Left lobe of liver (tissue), 2 donors: ENCODE results near the gene CILP2. TPM values are rescaled to one million over a fixed set of nuclear protein-coding genes. Genes with fewer than 3 reads are reported as not detected.

Experiments
- ATAC-seq: fragments of 200-7000 bp; cut with Tn5 transposase; one replicate; pipeline ENCODE4 v1.9.1; 2020; ENCODE audit warnings: mild to moderate bottlenecking, moderate library complexity
- DNase-seq: peaks from one replicate; pipeline ENCODE4 v3.0.0-alpha.2; 2020; ENCODE audit warnings: low spot score
- total RNA-seq: library from RNA; stranded (reverse); gene quantifications from one replicate; pipeline ENCODE4 v1.2.1, GENCODE V29; 2021
- donor health status: DM: no; HTN: no; CAD: no; lungs with moderate emphysema.
- donor health status: DM: no; HTN: yes; CAD: no.

Gene CILP2
- total RNA-seq, 1 donor from 2014 or later: 0.10 TPM

- no peak for ATAC-seq
- no peak for DNase-seq
Observed at GRCh38 chr19:19595171-19595701, 57.2 kb downstream of the CILP2 start.

Other genes with a start within 250 kb of the CILP2 start
- 28.6 TPM for gene SUGP1, start 217.8 kb upstream of the CILP2 start, total RNA-seq
- 24.7 TPM for gene MAU2, start 217.4 kb upstream of the CILP2 start, total RNA-seq
- 36.1 TPM for gene GATAD2A, start 132.6 kb upstream of the CILP2 start, total RNA-seq
- 1.8 TPM for gene TSSK6, start 22.7 kb upstream of the CILP2 start, total RNA-seq
- 200 TPM for gene NDUFA13, start 22.0 kb upstream of the CILP2 start, total RNA-seq
- gene YJEFN3, start 9.4 kb upstream of the CILP2 start, total RNA-seq: 5.9 TPM
- gene PBX4, start 80.4 kb downstream of the CILP2 start, total RNA-seq: 0.18 TPM
- 1.3 TPM for gene LPAR2, start 90.0 kb downstream of the CILP2 start, total RNA-seq
- 3.7 TPM for gene GMIP, start 105.4 kb downstream of the CILP2 start, total RNA-seq
- gene ATP13A1, start 125.4 kb downstream of the CILP2 start, total RNA-seq: 34.2 TPM
- 3.4 TPM for gene ZNF101, start 130.6 kb downstream of the CILP2 start, total RNA-seq
- gene ZNF14, start 194.8 kb downstream of the CILP2 start, total RNA-seq: 0.40 TPM